ENCODE data around the gene UBALD2.
A peak's percentile ranks its signal among the peaks of the same experiment; 100 is the strongest.
"Not testable (repeated sequence)": the region's sequence is repeated elsewhere in the genome, so short reads cannot be mapped to it uniquely, and the experiment has no call there.

UBALD2 gene

DNA sequence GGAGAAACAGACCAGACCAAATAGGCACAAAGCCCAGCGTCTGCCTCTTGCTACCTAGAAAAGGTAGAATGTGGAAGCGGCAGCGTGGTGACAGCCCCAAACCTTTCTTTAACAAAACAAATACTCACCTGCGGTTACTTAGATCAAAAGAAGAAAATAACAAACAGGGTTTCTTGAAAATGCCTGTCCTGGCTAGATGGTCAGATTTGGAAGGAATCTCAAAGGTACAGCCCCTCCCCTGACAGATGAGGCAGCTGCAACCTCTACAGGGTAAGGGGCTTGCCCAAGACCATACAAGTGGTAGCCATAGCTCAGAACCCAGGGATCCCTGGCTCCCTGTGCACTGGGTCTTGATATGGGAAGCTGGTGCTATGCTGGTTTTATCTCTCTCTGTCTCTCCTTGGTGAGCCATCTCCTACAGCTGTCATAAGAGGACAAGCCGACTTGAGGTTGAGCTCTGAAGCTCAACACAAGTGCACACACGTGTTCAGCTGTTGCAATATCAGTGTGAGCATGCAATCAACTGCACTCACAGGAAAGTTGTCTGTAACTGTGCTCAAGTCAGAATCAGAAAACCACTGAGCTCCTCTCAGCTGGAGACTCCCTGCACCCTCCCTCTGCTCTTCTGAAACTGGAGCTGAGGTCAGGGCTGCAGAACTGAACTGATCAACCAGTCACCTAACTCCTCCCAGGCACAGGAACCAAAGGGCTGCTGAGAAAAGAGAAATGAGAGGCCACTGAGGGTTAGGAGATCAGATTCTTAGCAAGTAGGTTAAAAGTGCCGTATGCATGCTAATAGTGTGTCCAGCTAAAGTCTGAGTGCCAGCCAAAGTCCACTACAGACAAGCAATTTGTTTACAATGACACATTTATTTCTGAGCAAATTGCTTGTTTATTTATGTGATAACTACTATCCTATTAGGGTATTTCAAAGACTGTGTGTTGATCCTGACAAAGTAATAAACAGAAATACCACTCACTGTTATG lies 18.8 kb upstream of the UBALD2 start:
- DNase-seq, result no peak

DNA sequence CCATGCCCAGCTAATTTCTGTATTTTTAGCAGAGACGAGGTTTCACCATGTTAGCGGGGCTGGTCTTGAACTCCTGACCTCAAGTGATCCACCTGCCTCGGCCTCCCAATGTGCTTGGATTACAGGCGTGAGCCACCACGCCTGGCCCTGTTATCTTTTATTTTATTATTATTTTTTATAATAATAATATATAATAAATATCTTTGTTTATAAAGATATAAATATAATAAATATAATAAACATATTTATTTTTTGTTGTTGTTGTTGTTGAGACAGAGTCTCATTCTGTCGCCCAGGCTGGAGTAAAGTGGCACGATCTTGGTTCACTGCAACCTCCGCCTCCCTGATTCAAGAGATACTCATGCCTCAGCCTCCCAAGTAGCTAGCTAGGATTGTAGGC lies 17.8 kb upstream of the UBALD2 start:
- no peak for DNase-seq

DNA sequence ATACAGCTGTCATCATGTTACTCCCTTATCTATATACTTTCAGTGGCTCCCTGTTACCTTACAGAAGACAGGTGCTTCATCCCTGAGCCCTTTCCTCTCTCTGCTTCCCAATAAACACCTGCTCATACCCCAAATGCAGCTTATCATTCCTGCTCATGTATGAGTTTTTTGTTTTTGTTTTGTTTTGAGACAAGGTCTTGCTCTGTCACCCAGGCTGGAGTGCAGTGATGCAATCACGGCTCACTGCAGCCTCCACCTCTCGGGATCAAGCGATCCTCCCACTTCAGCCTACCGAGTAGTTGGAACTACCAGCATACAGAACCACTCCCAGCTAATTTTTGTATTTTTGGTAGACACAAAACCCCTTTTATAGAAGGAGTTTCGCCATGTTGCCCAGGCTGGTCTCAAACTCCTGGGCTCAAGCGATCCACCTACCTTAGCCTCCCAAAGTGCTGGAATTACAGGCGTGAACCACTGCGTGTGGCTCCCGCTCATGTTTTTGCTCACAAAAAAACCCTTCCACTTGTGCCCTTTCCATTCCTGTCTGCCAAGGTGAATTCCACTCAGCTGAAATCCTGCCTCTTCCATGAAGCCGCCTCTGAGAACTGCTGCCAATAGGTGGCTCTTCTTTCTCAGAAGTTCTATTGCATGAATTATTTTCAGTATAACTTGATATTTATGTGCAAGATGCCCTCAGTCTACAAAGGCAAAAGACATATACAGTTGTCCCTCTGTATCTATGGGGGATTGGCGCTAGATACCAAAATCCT lies 16.9 kb upstream of the UBALD2 start:
- DNase-seq, result no peak

DNA sequence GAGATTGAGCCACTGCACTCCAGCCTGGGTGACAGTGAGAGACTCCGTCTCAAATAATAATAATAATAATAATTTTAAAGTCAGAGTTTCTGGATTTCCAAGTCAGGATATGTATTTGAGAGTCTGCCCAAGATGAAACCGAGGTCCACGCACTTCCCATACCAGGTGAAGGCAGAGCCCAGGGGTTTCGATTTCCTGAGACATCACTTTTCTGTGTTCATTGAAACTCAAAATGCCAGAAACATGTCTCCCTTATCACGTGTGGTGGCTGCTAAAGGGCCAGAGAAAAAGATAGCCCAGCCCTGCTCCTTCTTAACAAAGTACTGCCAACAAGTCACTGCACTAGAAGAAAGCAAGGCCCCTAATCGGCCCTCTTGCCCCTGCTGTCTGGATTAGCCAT lies 15.0 kb upstream of the UBALD2 start:
- no peak for DNase-seq

DNA sequence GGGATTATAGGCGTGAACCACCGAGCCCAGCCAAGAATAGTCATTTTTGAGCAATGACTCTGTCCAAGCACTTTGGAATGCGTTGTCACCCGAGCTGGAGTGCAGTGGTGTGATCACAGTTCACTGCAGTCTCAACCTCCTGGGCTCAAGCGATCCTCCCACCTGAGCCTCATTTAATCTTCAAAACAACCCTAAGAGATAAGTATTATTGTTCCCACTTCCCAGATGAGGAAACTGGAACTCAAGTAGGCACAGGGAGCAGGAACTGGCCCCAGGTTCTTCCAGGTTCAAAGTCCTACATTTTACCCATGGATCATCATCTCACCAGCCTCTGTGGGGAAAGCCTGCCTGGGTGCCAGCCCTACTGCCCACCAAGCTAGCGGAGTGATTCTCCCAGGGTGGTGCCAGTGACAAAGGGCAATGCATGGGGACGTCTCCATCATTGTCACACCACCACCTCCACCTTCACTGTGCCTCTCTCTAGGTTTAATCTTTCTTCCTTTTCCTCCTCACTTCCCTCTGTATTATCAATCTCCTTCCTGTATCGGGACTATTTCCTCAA lies 13.6 kb upstream of the UBALD2 start:
- no peak for DNase-seq

DNA sequence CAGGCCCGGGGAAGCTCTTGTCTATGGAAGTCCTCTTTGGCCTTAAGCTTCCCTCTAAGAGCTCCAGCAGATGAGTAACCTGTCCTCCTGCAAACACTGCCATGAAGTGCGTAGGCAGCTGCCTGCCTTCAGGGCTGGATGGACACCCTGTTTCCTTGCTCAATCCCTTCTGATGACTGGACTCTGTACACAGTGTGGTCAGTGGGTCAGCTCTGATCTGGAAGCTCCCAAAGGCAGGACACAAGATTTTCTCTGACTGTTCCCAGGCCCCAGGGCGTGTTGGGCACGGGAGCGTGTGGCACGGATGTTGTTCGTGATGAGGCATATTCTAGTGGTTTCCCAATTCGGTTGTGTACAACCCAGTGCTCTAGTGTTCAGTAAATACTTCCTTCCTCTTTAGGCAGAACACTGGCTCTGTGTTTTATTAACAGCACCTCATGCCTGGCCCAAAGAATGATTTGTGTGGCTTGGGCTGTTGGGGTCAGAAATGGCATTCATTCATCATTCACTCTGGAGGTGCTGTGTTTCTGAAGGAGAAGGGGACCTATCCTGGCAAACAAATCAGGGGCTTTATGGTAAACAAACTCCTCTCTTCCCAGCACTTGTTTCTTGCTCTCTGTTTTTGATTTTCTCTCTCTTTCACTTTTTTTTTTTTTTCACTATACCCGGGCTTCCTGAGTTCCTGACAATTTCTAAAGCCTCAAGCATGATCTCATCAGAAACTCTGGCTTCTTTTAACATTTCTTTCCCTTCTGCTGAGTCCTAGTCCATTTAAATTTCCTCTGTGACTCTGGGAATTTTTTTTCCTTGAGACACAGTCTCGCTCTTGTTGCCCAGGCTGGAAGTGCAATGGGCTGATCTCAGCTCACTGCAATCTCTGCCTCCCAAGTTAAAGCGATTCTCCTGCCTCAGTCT lies 12.9 kb upstream of the UBALD2 start:
- no peak for DNase-seq

GRCh38 chr17:76252967-76253766 lies 12.0 kb upstream of the UBALD2 start:
- DNase-seq, result not testable (repeated sequence)

GRCh38 chr17:76253841-76254240 lies 11.3 kb upstream of the UBALD2 start:
- DNase-seq, result no peak

DNA sequence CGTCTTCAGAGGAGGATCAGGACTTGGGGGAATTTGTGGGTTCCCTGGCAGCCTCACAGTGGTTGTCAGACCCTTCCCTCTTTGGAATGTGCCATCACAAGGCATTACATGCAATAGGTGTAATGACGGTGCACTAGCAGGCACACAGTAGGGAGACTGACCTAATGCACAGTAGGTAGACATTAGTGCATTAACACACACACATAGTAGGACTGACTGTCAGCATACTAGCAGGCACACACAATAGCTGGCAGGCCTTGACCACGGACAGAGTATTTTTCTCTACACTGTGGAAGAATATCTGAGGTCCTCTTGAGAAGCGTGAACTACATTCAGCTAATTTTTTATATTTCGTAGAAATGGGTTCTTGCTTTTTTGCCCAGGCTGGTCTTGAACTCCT lies 10.9 kb upstream of the UBALD2 start:
- no peak for DNase-seq

DNA sequence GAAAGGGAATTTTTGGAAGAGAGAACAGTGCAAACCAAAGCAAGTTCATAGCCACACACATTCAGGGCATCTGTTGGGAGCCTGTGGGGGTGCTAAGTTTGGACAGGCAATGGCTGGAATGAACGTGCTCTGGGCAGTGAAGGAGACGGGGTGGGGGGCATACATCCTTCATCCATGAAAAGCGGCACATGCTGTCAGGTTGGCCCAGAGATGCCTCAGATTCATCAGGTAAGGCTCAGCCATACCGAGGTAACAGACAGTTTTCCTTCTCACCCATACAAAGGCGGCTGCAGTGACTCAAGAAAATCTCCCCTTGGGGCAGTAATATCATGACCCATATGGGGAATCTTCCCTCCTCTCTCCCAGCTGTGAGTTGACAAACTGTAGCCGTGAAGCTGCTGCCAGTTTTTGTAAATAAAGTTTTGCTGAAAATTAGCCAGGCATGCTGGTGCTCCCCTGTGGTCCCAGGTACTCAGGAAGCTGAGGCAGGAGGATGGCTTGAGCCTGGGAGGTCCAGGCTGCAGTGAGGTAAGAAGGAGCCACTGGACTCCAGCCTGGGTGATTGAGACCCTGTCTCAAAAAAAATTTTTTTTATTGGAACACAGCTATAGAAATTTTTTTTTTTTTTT lies 9.2 kb upstream of the UBALD2 start:
- no peak for DNase-seq

DNA sequence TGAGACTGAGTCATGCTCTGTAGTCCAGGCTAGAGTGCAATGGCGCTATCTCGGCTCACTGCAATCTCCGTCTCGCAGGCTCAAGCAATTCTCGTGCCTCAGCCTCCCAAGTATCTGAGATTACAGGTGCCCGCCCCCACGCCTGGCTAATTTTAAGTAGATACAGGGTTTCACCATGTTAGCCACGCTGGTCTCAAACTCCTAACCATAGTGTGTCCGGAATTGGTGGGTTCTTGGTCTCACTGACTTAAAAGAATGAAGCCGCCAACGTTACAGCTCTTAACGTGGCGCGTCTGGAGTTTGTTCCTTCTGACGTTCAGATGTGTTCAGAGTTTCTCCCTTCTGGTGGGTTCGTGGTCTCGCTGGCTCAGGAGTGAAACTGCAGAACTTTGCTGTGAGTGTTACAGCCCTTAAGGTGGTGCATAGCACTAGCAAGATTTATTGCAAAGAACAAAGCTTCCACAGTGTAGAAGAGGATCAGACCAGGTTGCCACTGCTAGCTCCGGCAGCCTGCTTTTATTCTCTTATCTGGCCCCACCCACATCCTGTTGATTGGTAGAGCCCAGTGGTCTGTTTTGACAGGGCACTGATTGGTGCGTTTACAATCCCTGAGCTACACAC lies 8.6 kb upstream of the UBALD2 start:
- not testable (repeated sequence) for DNase-seq

DNA sequence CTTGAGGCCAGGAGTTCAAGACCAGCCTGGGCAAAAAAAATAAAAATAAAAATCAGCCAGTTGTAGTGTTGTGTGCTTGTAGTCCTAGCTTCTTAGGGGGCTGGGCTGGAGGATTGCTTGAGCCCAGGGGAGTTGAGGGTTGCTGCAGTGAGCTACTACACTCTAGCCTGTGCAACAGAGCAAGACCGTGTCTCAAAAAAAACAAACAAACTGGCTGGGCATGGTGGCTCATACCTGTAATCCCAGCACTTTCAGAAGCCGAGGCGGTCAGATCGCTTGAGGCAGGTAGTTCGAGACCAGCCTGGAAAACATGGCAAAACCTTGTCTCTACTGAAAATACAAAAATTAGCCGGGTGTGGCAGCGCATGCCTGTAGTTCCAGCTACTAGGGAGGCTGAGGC lies 4.9 kb upstream of the UBALD2 start:
- no peak for DNase-seq

DNA sequence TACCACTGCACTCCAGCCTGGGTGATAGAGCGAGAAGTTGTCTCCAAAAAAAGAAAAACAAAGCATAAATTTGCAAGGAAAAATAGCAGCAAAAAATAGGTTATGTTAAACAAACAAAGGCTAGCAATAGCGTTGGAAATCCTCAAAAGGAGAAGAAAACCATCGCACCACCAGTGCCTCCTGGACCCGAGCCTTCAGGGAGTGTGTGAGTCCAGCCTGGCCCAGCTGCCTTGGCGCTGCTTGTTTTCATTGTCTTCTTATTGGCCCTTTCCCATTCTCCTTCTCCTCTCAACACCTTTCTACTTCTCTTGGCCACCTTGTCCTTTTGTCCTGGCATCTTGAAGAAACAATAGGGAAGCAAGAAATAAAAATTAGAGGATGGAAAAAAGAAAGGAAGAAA lies 4.5 kb upstream of the UBALD2 start:
- no peak for DNase-seq

DNA sequence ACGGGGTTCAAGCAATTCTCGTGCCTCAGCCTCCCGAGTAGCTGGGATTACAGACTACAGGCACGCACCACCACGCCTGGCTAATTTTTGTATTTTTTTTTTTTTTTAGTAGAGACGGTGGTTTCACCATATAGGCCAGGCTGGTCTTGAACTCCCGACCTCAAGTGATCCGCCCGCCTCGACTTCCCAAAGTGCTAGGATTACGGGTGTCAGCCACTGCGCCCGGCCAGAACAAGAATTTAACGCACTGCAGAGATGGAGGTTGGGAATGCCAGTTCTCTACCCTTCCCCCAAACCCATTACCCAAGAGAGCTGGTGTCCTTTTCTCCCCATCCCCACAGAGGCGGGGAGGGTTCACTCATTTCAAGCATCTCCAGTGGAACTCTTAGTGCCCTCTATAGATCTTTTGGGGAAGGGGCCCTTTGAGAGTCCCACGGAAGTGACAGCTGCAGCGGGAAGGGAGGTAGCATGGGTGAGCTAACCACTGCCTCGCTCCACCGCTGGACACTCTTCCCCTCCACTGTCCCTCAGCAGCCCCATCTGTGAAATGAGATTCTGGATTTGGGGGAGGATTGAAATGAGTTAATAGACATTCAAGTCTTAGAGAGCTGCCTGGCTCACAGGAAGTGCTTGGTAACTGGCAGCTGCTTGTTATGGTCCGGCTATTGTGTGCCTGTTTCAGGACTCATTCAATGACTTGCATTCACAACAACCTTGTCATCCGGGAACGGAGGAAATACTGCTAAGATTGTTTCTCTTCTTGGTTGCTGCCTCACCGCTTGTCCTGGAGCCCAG lies 3.5 kb upstream of the UBALD2 start:
- no peak for DNase-seq

DNA sequence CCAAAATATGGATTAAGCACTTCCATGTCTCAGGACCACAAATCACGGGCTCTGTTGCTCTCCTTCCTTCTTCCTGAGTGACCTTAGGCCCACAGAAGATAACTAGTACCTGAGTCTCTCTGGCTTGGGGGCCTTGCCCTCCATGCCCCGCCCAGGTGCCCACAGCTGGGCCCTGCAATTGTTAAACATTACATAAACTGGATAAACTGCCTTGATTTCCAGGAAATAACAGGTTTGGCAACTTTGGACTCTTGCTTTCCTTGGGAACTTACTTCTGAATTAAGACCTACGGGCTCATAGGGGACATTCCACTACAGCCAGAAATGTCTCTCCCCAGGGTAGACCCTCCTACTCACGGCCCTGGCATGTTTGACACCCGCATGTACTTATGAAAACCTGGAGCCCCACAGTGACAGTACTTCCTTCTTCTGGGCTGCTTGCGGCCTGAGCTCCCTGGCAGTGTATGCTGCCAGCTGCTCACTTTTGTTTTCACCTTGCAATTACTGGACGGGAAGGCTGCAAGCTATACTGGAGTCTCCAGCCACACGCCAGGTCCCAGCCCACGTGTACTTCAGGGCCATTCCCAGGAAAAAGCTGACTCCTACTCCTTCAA lies 2.3 kb upstream of the UBALD2 start:
- DNase-seq, result no peak

DNA sequence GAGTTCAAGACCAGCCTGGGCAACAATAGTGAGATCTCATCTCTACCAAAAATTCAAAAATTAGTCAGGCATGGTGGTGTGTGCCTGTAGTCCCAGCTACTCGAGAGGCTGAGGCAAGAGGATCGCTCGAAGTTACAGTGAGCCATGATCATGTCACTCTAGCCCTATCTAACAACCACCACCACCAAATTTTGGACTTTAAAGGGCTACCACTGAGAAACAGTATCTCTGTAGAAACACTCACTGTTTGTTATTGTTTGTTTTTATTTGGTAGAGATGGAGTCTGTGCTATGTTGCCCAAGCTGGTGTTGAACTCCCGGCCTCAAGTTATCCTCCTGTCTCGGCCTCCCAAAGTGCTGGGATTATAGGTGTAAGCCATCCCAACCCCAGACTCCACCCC lies 1.3 kb upstream of the UBALD2 start:
- DNase-seq, result no peak

DNA sequence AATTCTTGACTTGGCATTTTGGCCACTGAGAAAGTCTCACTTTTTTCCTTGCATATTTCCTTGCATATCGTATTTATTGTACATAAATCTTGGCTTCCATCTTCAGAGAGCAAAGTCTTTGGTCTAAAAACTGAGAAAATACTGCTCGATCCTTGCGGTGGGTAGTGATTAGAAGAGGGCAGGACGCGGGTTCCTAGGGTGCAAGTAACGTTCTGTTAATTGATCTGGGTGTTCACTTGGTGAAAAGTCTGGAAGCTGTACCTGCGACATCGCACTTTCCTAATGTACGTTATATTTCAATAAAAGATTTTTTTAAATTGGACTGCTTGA lies 758 bp upstream of the UBALD2 start:
- DNase-seq, result no peak

GRCh38 chr17:76265624-76266243 lies 586 bp downstream of the UBALD2 start:
- peak; percentile 54 for DNase-seq

All from activated CD8-positive, alpha-beta memory T cell treated with anti-CD3 and anti-CD28 coated beads, Interleukin-2, amount 50 U/mL, for 4 hours (primary cell).